Muscle of leg (tissue), 11 donors: ENCODE data around the gene SLC16A13. TPM values are rescaled to one million over a fixed set of nuclear protein-coding genes. Genes with fewer than 3 reads are reported as not detected.

Experiments
- DNase-seq: peaks from one replicate; pipeline ENCODE4 v3.0.0; 2013
- H3K27ac ChIP-seq: one replicate; pipeline ENCODE4 v1.5.1; 2013; ENCODE audit warnings: mild to moderate bottlenecking, low read length, control low read depth
- H3K27me3 ChIP-seq: one replicate; pipeline ENCODE4 v1.6.1; 2013; ENCODE audit warnings: low read length; ENCODE audit not compliant: control insufficient read depth, insufficient read depth
- H3K36me3 ChIP-seq: one replicate; pipeline ENCODE4 v1.6.1; 2013; ENCODE audit warnings: low read length; ENCODE audit not compliant: control insufficient read depth, insufficient read depth
- H3K4me1 ChIP-seq: one replicate; pipeline ENCODE4 v1.6.1; 2013; ENCODE audit warnings: low read length; ENCODE audit not compliant: control insufficient read depth, insufficient read depth
- H3K4me3 ChIP-seq: one replicate; pipeline ENCODE4 v1.5.1; 2013; ENCODE audit warnings: low read length, control low read depth
- H3K9me3 ChIP-seq: replicated peaks from 2 replicates; pipeline ENCODE4 v1.6.1; 2013; ENCODE audit warnings: low read depth, low read length; ENCODE audit not compliant: control insufficient read depth
- WGBS: methylation state at CpG from one replicate; pipeline ENCODE4 v1.1.5; 2013; ENCODE audit warnings: missing lambda C conversion rate; ENCODE audit not compliant: insufficient coverage; 5-methylcytosine and 5-hydroxymethylcytosine counted together
- polyA plus RNA-seq, 8 donors: library from polyadenylated mRNA; unstranded; fragments of 120-200 nt; gene quantifications; one replicate each; pipeline versions ENCODE4 v1.2.1 to v1.2.3, GENCODE V29; 2013; ENCODE audit warnings: inconsistent platforms in 1 of 8, low replicate concordance in 1 of 8; ENCODE audit not compliant: insufficient read length in 8 of 8, insufficient read depth in 1 of 8
- total RNA-seq: library from RNA; stranded (reverse); fragments of 120-200 nt; gene quantifications from one replicate; pipeline ENCODE4 v1.2.4, GENCODE V29; 2013

Gene SLC16A13
- total and polyA plus RNA-seq, 9 donors = 0.18 to 2.5 (median 1.1) TPM

DNA sequence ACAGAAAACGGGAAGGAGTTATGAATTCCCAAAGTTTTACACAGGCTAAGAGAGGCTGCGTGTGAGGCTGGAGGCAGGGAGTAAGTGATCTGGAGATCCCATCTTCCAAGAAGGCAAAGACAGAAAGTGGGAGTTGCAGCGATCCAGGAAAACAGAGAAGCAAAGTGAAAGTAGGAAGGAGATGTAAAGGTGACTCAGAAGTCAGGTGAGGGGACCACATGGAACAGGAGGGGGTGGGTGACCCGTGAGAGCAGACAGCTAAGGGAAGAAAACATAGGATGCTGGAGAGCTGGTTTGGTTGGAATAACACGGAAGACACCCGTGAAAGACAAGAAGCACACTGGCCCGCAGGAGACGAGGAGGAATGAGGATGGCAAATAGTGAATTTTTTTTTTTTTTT is 38.6 kb upstream of the SLC16A13 start:
- no peak overlapping the region for H3K27ac ChIP-seq
- no peaks in the 10 kb centered on the region for H3K9me3 ChIP-seq
- no peak for DNase-seq
- H3K4me1 ChIP-seq = peaks cover 15% of the 10 kb centered on the region
- peaks cover 32% of the 10 kb centered on the region for H3K27me3 ChIP-seq
- H3K4me3 ChIP-seq = no peak overlapping the region
- peaks cover 34% of the 10 kb centered on the region for H3K36me3 ChIP-seq
- WGBS = 72% methylated on average over 4 of the region's 8 CpGs

DNA sequence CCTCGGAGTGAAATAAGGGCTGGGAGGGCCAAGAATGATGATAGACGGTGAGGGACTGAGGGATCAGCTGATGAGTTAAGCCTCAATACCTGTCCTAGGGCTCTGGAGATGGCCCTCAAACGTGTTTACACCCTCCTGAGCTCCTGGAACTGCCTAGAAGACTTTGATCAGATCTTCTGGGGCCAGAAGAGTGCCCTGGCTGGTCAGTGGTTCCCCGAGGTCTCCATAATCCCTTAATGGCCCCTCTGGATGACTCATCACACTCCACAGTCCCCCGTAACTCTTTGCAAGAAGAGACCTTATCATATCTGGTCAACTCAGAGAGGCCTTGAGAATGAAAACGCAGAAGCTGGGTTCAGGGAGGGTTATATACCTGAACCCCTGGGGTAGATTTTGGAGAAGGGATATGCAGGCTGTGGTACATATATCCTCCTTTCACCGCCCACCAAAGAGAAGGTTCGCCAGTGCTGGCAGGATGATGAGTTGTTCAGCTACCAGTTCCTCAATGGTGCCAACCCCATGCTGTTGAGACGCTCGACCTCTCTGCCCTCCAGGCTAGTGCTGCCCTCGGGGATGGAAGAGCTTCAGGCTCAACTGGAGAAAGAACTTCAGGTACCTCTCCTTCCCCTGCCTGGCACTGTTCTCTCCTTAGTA is 36.8 kb upstream of the SLC16A13 start:
- Histone ChIP-seq H3K4me1 (peaks cover 15% of the 10 kb centered on the region), H3K27me3 (peaks cover 29% of the 10 kb centered on the region), H3K4me3 (no peak overlapping the region), H3K27ac (no peak overlapping the region), H3K36me3 (peaks cover 45% of the 10 kb centered on the region), H3K9me3 (no peaks in the 10 kb centered on the region)
- no peak for DNase-seq
- WGBS = 82% methylated on average over 5 of the region's 11 CpGs

DNA sequence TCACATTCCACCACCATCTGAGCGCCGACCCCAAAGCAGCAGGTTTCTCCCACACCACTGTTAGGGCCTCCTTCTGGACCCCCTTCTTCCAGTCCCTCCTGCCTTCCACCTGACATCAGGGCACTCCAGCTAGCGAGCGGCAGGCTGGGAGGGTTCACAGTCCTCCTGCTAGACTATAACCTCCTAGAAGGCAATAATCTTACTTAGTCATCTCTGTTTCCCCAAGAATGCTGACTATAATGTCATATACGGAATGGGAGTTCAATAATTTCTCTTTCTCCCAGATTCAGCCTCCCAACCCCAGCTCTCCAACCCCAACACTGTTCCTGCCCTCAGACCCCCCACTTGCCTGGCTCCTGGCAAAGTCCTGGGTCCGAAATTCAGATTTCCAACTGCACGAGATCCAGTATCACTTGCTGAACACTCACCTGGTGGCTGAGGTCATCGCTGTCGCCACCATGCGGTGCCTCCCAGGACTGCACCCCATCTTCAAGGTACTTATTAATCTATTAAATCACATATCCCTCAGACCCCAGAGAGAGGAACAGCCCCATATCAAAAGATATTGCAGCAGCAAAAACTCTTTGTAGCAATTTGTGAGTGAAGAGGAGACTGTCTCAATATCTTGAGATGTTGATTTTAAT is 34.4 kb upstream of the SLC16A13 start:
- peaks cover 9% of the 10 kb centered on the region for H3K27me3 ChIP-seq
- H3K27ac ChIP-seq = no peak overlapping the region
- no peak for DNase-seq
- no peak overlapping the region for H3K4me3 ChIP-seq
- H3K36me3 ChIP-seq = peaks cover 45% of the 10 kb centered on the region
- H3K9me3 ChIP-seq = no peaks in the 10 kb centered on the region
- WGBS = 67% methylated on average over 9 of the region's 10 CpGs
- H3K4me1 ChIP-seq = peaks cover 5% of the 10 kb centered on the region

DNA sequence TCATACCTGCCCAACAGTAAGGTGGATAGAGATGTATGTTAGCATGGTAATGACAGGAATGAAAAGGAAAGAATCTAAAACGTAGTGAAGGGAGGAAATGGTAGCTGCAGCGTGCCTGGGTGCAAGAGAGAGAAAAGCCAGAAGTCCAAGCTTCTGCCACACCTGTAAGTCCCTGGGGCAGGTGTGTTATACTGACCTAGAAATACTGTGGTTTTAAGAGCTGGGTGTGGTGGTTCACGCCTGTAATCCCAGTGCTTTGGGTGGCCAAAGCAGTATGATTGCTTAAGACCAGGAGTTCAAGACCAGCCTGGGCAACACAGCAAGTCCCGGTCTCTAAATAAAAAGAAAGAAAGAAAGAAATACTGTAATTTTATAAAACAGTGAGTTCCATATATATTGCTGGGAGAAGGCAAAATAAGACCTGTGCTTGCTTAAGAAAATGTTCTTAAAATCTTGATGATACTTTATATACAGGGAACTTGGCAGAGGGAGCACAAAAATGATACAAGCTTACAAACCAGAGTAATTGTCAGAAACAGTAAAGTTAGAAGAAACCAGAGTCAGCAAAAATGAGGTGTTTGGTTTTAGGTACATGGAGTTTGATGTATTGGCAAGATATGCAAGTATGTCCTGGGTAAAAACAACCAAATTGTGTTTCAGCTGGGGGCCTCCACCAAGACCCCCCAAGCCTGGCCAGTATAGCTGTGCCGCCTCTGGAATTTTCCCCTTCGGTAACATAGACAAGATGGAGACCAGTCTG is 33.3 kb upstream of the SLC16A13 start:
- no peak overlapping the region for H3K4me3 ChIP-seq
- H3K27ac ChIP-seq = no peak overlapping the region
- H3K9me3 ChIP-seq = no peaks in the 10 kb centered on the region
- H3K36me3 ChIP-seq = peaks cover 50% of the 10 kb centered on the region
- no peaks in the 10 kb centered on the region for H3K4me1 ChIP-seq
- DNase-seq = no peak
- 92% methylated on average over 4 of the region's 6 CpGs for WGBS
- no peaks in the 10 kb centered on the region for H3K27me3 ChIP-seq

GRCh38 chr17:7003745-7004144 is 32.1 kb upstream of the SLC16A13 start:
- no peak overlapping the region for H3K4me3 ChIP-seq
- DNase-seq = no peak
- peaks cover 45% of the 10 kb centered on the region for H3K36me3 ChIP-seq
- no peaks in the 10 kb centered on the region for H3K27me3 ChIP-seq
- no CpG with 5 or more reads among the region's 2 CpGs for WGBS
- no peaks in the 10 kb centered on the region for H3K4me1 ChIP-seq
- H3K9me3 ChIP-seq = no peaks in the 10 kb centered on the region
- no peak overlapping the region for H3K27ac ChIP-seq

DNA sequence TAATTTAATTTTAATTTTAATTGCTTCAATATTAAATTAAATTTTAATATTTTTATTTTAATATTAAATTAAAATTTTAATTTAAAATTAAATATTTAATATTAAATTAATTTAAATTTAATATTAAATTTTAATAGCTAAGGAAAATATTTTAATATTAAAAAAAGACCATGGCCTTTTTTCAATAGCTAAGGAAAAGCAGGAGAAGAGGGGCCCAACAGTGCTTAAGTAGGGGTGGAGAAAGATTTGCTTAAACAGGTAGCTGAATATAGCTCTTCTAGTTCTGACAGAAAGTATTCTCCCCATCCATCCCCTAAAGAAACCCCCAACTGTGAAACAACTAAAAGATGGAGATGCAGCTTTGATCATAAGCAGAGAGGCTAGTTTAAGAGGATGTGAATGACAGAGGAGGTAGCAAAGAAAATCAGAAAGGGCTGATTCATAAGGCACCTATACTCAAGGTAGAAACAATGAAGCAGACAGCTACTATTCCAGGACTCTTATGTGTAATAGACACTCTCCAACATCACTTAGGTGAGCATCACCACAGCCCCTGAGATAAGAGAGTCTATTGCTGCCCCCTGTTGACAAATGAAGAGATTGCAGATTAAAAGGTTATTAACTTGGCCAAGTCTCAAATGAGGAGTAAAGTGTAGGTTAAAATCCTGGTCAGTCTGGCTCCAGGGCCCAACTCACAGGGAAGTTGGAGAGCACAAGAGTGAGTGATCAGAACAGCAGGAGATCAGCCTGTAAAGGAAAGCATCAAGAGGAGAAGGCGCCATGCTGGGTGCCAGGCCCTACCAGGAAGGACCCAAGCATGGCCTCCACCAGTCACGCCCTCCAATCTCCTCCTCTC is 31.2 kb upstream of the SLC16A13 start:
- peaks cover 41% of the 10 kb centered on the region for H3K36me3 ChIP-seq

GRCh38 chr17:7005716-7006115 is 30.1 kb upstream of the SLC16A13 start:
- H3K4me1 ChIP-seq = peaks cover 1% of the 10 kb centered on the region
- peaks cover 35% of the 10 kb centered on the region for H3K36me3 ChIP-seq
- no peak overlapping the region for H3K27ac ChIP-seq
- H3K4me3 ChIP-seq = no peak overlapping the region
- no peak for DNase-seq
- no peaks in the 10 kb centered on the region for H3K27me3 ChIP-seq
- 68% methylated on average over 4 of the region's 7 CpGs for WGBS
- no peaks in the 10 kb centered on the region for H3K9me3 ChIP-seq

More for the DNA sequence above, 31.2 kb upstream of the SLC16A13 start:
- H3K27ac ChIP-seq = no peak overlapping the region
- H3K27me3 ChIP-seq = no peaks in the 10 kb centered on the region
- no peak overlapping the region for H3K4me3 ChIP-seq
- peak; percentile 77 for DNase-seq
- H3K9me3 ChIP-seq = no peaks in the 10 kb centered on the region
- no CpG with 5 or more reads among the region's 2 CpGs for WGBS
- H3K4me1 ChIP-seq = no peaks in the 10 kb centered on the region

GRCh38 chr17:7007143-7007542 is 28.7 kb upstream of the SLC16A13 start:
- Histone ChIP-seq H3K9me3 (no peaks in the 10 kb centered on the region), H3K27me3 (no peaks in the 10 kb centered on the region), H3K4me1 (peaks cover 11% of the 10 kb centered on the region), H3K27ac (no peak overlapping the region), H3K4me3 (no peak overlapping the region), H3K36me3 (peaks cover 20% of the 10 kb centered on the region)
- no peak for DNase-seq
- WGBS = 78% methylated on average over 2 of the region's 2 CpGs

- no peak for DNase-seq
- Histone ChIP-seq H3K4me1 (peaks cover 30% of the 10 kb centered on the region), H3K36me3 (peaks cover 10% of the 10 kb centered on the region), H3K9me3 (no peaks in the 10 kb centered on the region), H3K27me3 (no peaks in the 10 kb centered on the region), H3K4me3 (no peak overlapping the region), H3K27ac (no peak overlapping the region)
- no CpG with 5 or more reads among the region's 2 CpGs for WGBS
These were observed 25.3 kb upstream of the SLC16A13 start for GRCh38 chr17:7010523-7010922.
